Adrenal gland (tissue), 12 donors: ENCODE data around the gene RPS27. TPM values are rescaled to one million over a fixed set of nuclear protein-coding genes. Genes with fewer than 3 reads are reported as not detected.

ENCODE experiments used
- DNase-seq, 7 donors: peaks; one replicate each; pipeline ENCODE4 v3.0.0-alpha.2; 2019 to 2020
- H3K27ac ChIP-seq, 5 donors: fragments of 200-600 bp; sonication (generic) in 4 of 5; 1 replicate in 3 of 5; 2 replicates in 2 of 5; pipeline versions ENCODE4 v1.5.1 to v1.8.0; 2016 to 2020; ENCODE audit warnings: mild to moderate bottlenecking in 1 of 5
- H3K27me3 ChIP-seq: fragments of 200-600 bp; 2 replicates; pipeline ENCODE4 v1.8.0; 2021
- H3K36me3 ChIP-seq, 2 donors: fragments of 200-600 bp; replicated peaks in 1 of 2; 1 replicate in 1 of 2; 2 replicates in 1 of 2; pipeline versions ENCODE4 v1.5.1 to v1.8.0; 2018 to 2022
- H3K4me1 ChIP-seq, 2 donors: fragments of 200-600 bp; replicated peaks in 1 of 2; 1 replicate in 1 of 2; 2 replicates in 1 of 2; pipeline versions ENCODE4 v1.5.1 to v1.8.0; 2018 to 2021
- H3K4me3 ChIP-seq, 4 donors: fragments of 200-600 bp; sonication (generic) in 3 of 4; one replicate each; pipeline ENCODE4 v1.5.1; 2016 to 2018
- H3K9me3 ChIP-seq, 3 donors: fragments of 200-600 bp; sonication (generic) in 1 of 3; replicated peaks in 1 of 3; 1 replicate in 2 of 3; 2 replicates in 1 of 3; pipeline versions ENCODE4 v1.5.1 to v1.8.0; 2016 to 2021
- CTCF ChIP-seq, 6 experiments: fragments of 450-650 bp in 4 of 6; fragments of 200-600 bp in 2 of 6; sonication (generic) in 1 of 6; IDR thresholded peaks; 1 replicate in 5 of 6; 2 replicates in 1 of 6; pipeline versions ENCODE4 v1.5.1 to v1.8.0; 2016 to 2021; ENCODE audit warnings: antibody characterized with exemption in 6 of 6, mild to moderate bottlenecking in 2 of 6, moderate library complexity in 1 of 6
- POLR2A ChIP-seq, 2 donors: fragments of 450-650 bp; IDR thresholded peaks; one replicate each; pipeline ENCODE4 v1.6.1; 2017; ENCODE audit warnings: antibody characterized with exemption in 2 of 2, mild to moderate bottlenecking in 2 of 2, moderate library complexity in 1 of 2
- WGBS, 4 donors: extraction: QIAGEN DNeasy Blood & Tissue Kit in 2 of 4; methylation state at CpG; one replicate each; pipeline versions ENCODE4 v1.1.5 to v1.1.7; 2013 to 2017; 5-methylcytosine and 5-hydroxymethylcytosine counted together
- intact Hi-C, 2 donors: fragments of 100-400 bp; cut with DNase I; formaldehyde crosslinking; loops; one replicate each; pipeline versions ENCODE4 v1.14.1 to v1.15.0; 2022 to 2023
- polyA plus RNA-seq, 3 donors: library from polyadenylated mRNA; stranded (reverse); fragments of 200-250 nt in 2 of 3; fragments of 350-450 nt in 1 of 3; fragmentation: Illumina TruSeq in 1 of 3; extraction: RNeasy Lipid Tissue Mini Kit (QIAGEN cat#74804) in 1 of 3; gene quantifications; one replicate each; pipeline ENCODE4 v1.2.3, GENCODE V29; 2013 to 2014
- total RNA-seq, 9 donors: library from RNA; depleted of rRNA in 4 of 9; stranded (reverse); fragments of >200 nt in 4 of 9; fragments of 120-200 nt in 1 of 9; fragmentation: NEBNext Ultra II Directional in 1 of 9; extraction: Animal tissue kit (Norgen Biotek cat#: 25700) in 1 of 9; gene quantifications; one replicate each; pipeline versions ENCODE4 v1.1.0 to v1.2.4, GENCODE V29; 2013 to 2023
- donor health status: healthy with polysubstance abuse.
- donor health status: Bipolar disorder and iron deficiency.
- donor health status: DM: yes; HTN: yes; CAD: no.
- donor health status: DM: no; HTN: no; CAD: no.
- donor health status: DM: no; HTN: no; CAD: no.
- donor health status: DM: yes; HTN: yes; CAD: no.

RPS27 gene
- total and polyA plus RNA-seq, 12 donors, result 943 to 6,436 (median 1,761) TPM

- H3K27ac ChIP-seq, result no peak overlapping the region
- no peak for DNase-seq
These were observed 47.6 kb upstream of the RPS27 start for GRCh38 chr1:153942766-153943549.

GRCh38 chr1:153944005-153944826 is 46.3 kb upstream of the RPS27 start:
- 82 to 84% (median 82%) methylated on average over 13 to 15 of the region's 15 CpGs for WGBS, 4 donors
- Histone ChIP-seq H3K36me3 (peaks cover 0 to 52% of the 10 kb centered on the region in 2 donors), H3K9me3 (no peaks in the 10 kb centered on the region), H3K4me3 (peak overlapping the region in 1 of 4 donors; percentile 98), H3K4me1 (peaks cover 0 to 7% of the 10 kb centered on the region in 2 donors), H3K27ac (peak overlapping the region in 4 of 5 donors; percentile 92 to 100 (median 96)), H3K27me3 (no peaks in the 10 kb centered on the region)
- no peak for DNase-seq
- no peak for TF ChIP-seq POLR2A (IDR thresholded peaks at IDR 0.05)
- no peak for TF ChIP-seq CTCF (IDR thresholded peaks at IDR 0.05)
- intact Hi-C loops, result loop anchor here (10.0 kb wide), 1 partner anchor 149 kb away; no protein-coding TSS in a partner anchor

More at GRCh38 chr1:153942766-153943549, 47.6 kb upstream of the RPS27 start:
- Histone ChIP-seq H3K4me3 (no peak overlapping the region), H3K36me3 (peaks cover 0 to 40% of the 10 kb centered on the region in 2 donors), H3K4me1 (peaks cover 0 to 7% of the 10 kb centered on the region in 2 donors), H3K27me3 (no peaks in the 10 kb centered on the region), H3K9me3 (no peaks in the 10 kb centered on the region)
- 60 to 93% (median 89%) methylated on average over 3 to 11 of the region's 11 CpGs for WGBS, 4 donors
- intact Hi-C loops, result loop anchor here (10.0 kb wide), 1 partner anchor 148 kb away; no protein-coding TSS in a partner anchor
- TF ChIP-seq CTCF (IDR thresholded peaks at IDR 0.05), result no peak
- TF ChIP-seq POLR2A (IDR thresholded peaks at IDR 0.05), result no peak

- Histone ChIP-seq H3K27ac (peak overlapping the region; percentile 82 to 100 (median 94)), H3K4me3 (peak overlapping the region in 2 of 4 donors; percentile 8 to 98), H3K36me3 (peaks cover 0 to 52% of the 10 kb centered on the region in 2 donors), H3K4me1 (peaks cover 0 to 7% of the 10 kb centered on the region in 2 donors), H3K9me3 (no peaks in the 10 kb centered on the region), H3K27me3 (no peaks in the 10 kb centered on the region)
- 65 to 82% (median 71%) methylated on average over 3 of the region's 3 CpGs for WGBS, 4 donors
- no peak for DNase-seq
- intact Hi-C loops, result loop anchor here (10.0 kb wide), 1 partner anchor 150 kb away; no protein-coding TSS in a partner anchor
- TF ChIP-seq POLR2A (IDR thresholded peaks at IDR 0.05), result no peak
- TF ChIP-seq CTCF (IDR thresholded peaks at IDR 0.05), result no peak
These were observed 45.8 kb upstream of the RPS27 start for GRCh38 chr1:153944827-153945117.
